H1 (cell line): Measurements from ENCODE around the gene CDADC1. TPM values are rescaled to one million over a fixed set of nuclear protein-coding genes. Genes with fewer than 3 reads are reported as not detected.

ENCODE experiments used
- CTCF ChIA-PET: fragments of 300-600 bp; sonication (Branson Sonifier 250); formaldehyde crosslinking; loops from one replicate; lab custom pipeline; 2021; ENCODE audit not compliant: partially characterized antibody; lab: Charles Lee
- POLR2A ChIA-PET: fragments of 300-600 bp; sonication (Branson Sonifier 250); formaldehyde crosslinking; loops from one replicate; lab custom pipeline; 2021; ENCODE audit warnings: inconsistent platforms; ENCODE audit not compliant: partially characterized antibody; lab: Charles Lee
- DNase-seq, 2 experiments: peaks; one replicate each; pipeline versions ENCODE4 v3.0.0 to v3.0.0-alpha.2; 2010 to 2022; ENCODE audit warnings: low spot score in 2 of 2, low read depth in 1 of 2, mixed read lengths in 1 of 2
- FAIRE-seq: peaks from 2 replicates; lab custom pipeline; 2011; peaks lifted over from hg19 to GRCh38; lab: Jason Lieb, UNC
- H2AFZ ChIP-seq: 2 replicates; pipeline ENCODE4 v1.8.1; 2012; ENCODE audit warnings: low read length, inconsistent platforms
- H2AK5ac ChIP-seq: 2 replicates; pipeline ENCODE4 v1.6.1; 2013; ENCODE audit warnings: low read depth, low read length
- H2BK120ac ChIP-seq: replicated peaks from 2 replicates; pipeline ENCODE3; 2013; ENCODE audit warnings: low read depth, low read length, inconsistent platforms
- H2BK12ac ChIP-seq: 2 replicates; pipeline ENCODE4 v1.6.1; 2013; ENCODE audit warnings: low read depth, low read length
- H2BK15ac ChIP-seq: 2 replicates; pipeline ENCODE4 v1.6.1; 2013; ENCODE audit warnings: low read length
- H2BK20ac ChIP-seq: 2 replicates; pipeline ENCODE4 v1.6.1; 2013; ENCODE audit warnings: low read length
- H2BK5ac ChIP-seq: 2 replicates; pipeline ENCODE4 v1.6.1; 2013; ENCODE audit warnings: low read depth, low read length
- H3K14ac ChIP-seq: 2 replicates; pipeline ENCODE4 v1.6.1; 2013; ENCODE audit warnings: inconsistent platforms; ENCODE audit not compliant: insufficient read length
- H3K18ac ChIP-seq: 2 replicates; pipeline ENCODE4 v1.6.1; 2013; ENCODE audit warnings: low read length; ENCODE audit errors: extremely low read depth
- H3K23ac ChIP-seq: 2 replicates; pipeline ENCODE4 v1.6.1; 2013; ENCODE audit warnings: inconsistent platforms; ENCODE audit not compliant: insufficient read length
- H3K23me2 ChIP-seq: 2 replicates; pipeline ENCODE4 v1.6.1; 2013; ENCODE audit warnings: low read depth, low read length
- H3K27ac ChIP-seq: 2 replicates; pipeline ENCODE4 v1.6.1; 2011; ENCODE audit warnings: low read depth, low read length, inconsistent platforms
- H3K27me3 ChIP-seq, 4 experiments: replicated peaks in 1 of 4; 1 replicate in 1 of 4; 2 replicates in 3 of 4; pipeline versions ENCODE4 v1.6.1 to v1.8.1; 2011 to 2013; ENCODE audit warnings: low read length in 3 of 4, mild to moderate bottlenecking in 3 of 4, inconsistent platforms in 2 of 4, mixed read lengths in 2 of 4, moderate library complexity in 1 of 4; ENCODE audit not compliant: control insufficient read depth in 3 of 4, insufficient read depth in 3 of 4; ENCODE audit errors: extremely low read depth in 1 of 4
- H3K36me3 ChIP-seq, 4 experiments: 2 replicates each; pipeline versions ENCODE4 v1.6.1 to v1.8.1; 2011 to 2013; ENCODE audit warnings: mild to moderate bottlenecking in 4 of 4, low read length in 3 of 4, moderate library complexity in 2 of 4, control low read depth in 1 of 4, inconsistent platforms in 1 of 4; ENCODE audit not compliant: insufficient read depth in 4 of 4, control insufficient read depth in 2 of 4
- H3K4ac ChIP-seq: replicated peaks from 2 replicates; pipeline ENCODE3; 2013; ENCODE audit warnings: low read length, low read depth, mixed read lengths, inconsistent platforms; ENCODE audit not compliant: insufficient read length
- H3K4me1 ChIP-seq, 4 experiments: replicated peaks in 1 of 4; 1 replicate in 1 of 4; 2 replicates in 3 of 4; pipeline versions ENCODE4 v1.6.1 to v1.8.1; 2011 to 2013; ENCODE audit warnings: low read length in 3 of 4, inconsistent platforms in 2 of 4, mixed read lengths in 1 of 4; ENCODE audit not compliant: insufficient read depth in 4 of 4, control insufficient read depth in 3 of 4
- H3K4me2 ChIP-seq, 2 experiments: 2 replicates each; pipeline versions ENCODE4 v1.6.1 to v1.8.1; 2011 to 2013; ENCODE audit warnings: low read depth in 2 of 2, low read length in 2 of 2, control low read depth in 1 of 2, inconsistent platforms in 1 of 2, mild to moderate bottlenecking in 1 of 2; ENCODE audit not compliant: insufficient read depth in 1 of 2
- H3K4me3 ChIP-seq, 4 experiments: fragments of 200-600, 300-600 bp in 1 of 4; sonication (generic), shearing (Covaris generic), sonication (Bioruptor Twin) in 1 of 4; 2 replicates each; pipeline versions ENCODE4 v1.5.1 to v1.8.1; 2011 to 2016; ENCODE audit warnings: low read length in 4 of 4, low read depth in 3 of 4, control low read depth in 2 of 4, inconsistent platforms in 2 of 4, mild to moderate bottlenecking in 2 of 4, mixed read lengths in 1 of 4, moderate library complexity in 1 of 4; ENCODE audit not compliant: insufficient read depth in 2 of 4; ENCODE audit errors: extremely low read depth in 1 of 4
- H3K56ac ChIP-seq: replicated peaks from 2 replicates; pipeline ENCODE3; 2013; ENCODE audit warnings: low read depth, mild to moderate bottlenecking, mixed read lengths, low read length, inconsistent platforms; ENCODE audit not compliant: insufficient read length
- H3K79me1 ChIP-seq: 2 replicates; pipeline ENCODE4 v1.6.1; 2013; ENCODE audit warnings: low read depth, low read length, control low read depth
- H3K79me2 ChIP-seq, 2 experiments: 2 replicates each; pipeline versions ENCODE4 v1.6.1 to v1.8.1; 2012 to 2013; ENCODE audit warnings: low read length in 2 of 2, mild to moderate bottlenecking in 2 of 2, inconsistent platforms in 1 of 2; ENCODE audit not compliant: insufficient read depth in 2 of 2, control insufficient read depth in 1 of 2
- H3K9ac ChIP-seq, 4 experiments: replicated peaks in 1 of 4; 1 replicate in 1 of 4; 2 replicates in 3 of 4; pipeline versions ENCODE4 v1.6.1 to v1.8.1; 2011 to 2013; ENCODE audit warnings: low read depth in 3 of 4, low read length in 3 of 4, control low read depth in 2 of 4, mild to moderate bottlenecking in 2 of 4, moderate library complexity in 2 of 4, inconsistent platforms in 1 of 4; ENCODE audit errors: extremely low read depth in 1 of 4
- H3K9me3 ChIP-seq, 2 experiments: 2 replicates each; pipeline versions ENCODE4 v1.6.1 to v1.8.1; 2012 to 2013; ENCODE audit warnings: mild to moderate bottlenecking in 2 of 2, moderate library complexity in 2 of 2, control low read depth in 1 of 2, inconsistent platforms in 1 of 2, low read depth in 1 of 2, low read length in 1 of 2, mixed read lengths in 1 of 2; ENCODE audit not compliant: insufficient read depth in 2 of 2
- H4K20me1 ChIP-seq, 2 experiments: replicated peaks in 1 of 2; 2 replicates each; pipeline versions ENCODE3 to v1.8.1; 2011 to 2013; ENCODE audit warnings: inconsistent platforms in 2 of 2, low read length in 2 of 2, mild to moderate bottlenecking in 1 of 2; ENCODE audit not compliant: insufficient read depth in 2 of 2, control insufficient read depth in 1 of 2
- H4K5ac ChIP-seq: 2 replicates; pipeline ENCODE4 v1.6.1; 2013; ENCODE audit warnings: low read length, low read depth, mixed read lengths, inconsistent platforms; ENCODE audit not compliant: insufficient read length
- H4K8ac ChIP-seq: 2 replicates; pipeline ENCODE4 v1.8.0; 2013; ENCODE audit warnings: mild to moderate bottlenecking, moderate library complexity, low read length, inconsistent platforms; ENCODE audit not compliant: insufficient read depth; ENCODE audit errors: extremely low read depth
- H4K91ac ChIP-seq: replicated peaks from 2 replicates; pipeline ENCODE3; 2013; ENCODE audit warnings: low read length, mixed read lengths, inconsistent platforms; ENCODE audit not compliant: insufficient read length
- CREB1 ChIP-seq: IDR thresholded peaks from 2 replicates; pipeline ENCODE4 v1.6.1; 2012; ENCODE audit warnings: inconsistent platforms
- GABPA ChIP-seq: IDR thresholded peaks from 2 replicates; pipeline ENCODE4 v1.6.1; 2011; ENCODE audit warnings: mild to moderate bottlenecking, low read length, moderate library complexity, borderline replicate concordance; ENCODE audit not compliant: insufficient read depth
- KDM5A ChIP-seq: fragments of 200-600 bp; IDR thresholded peaks from 2 replicates; pipeline ENCODE4 v1.7.1; 2012; ENCODE audit warnings: mild to moderate bottlenecking, low read length, inconsistent platforms, mixed read lengths
- SP1 ChIP-seq: IDR thresholded peaks from 2 replicates; pipeline ENCODE4 v1.6.1; 2011; ENCODE audit warnings: low read depth, low read length
- WGBS, 2 experiments: shearing (Covaris generic) in 1 of 2; methylation state at CpG; one replicate each; pipeline versions ENCODE4 v1.1.6 to v1.1.7; 2013 to 2015; ENCODE audit warnings: low lambda C conversion rate in 2 of 2, mixed read lengths in 2 of 2, inconsistent platforms in 1 of 2, low coverage in 1 of 2, missing lambda C conversion rate in 1 of 2; ENCODE audit not compliant: insufficient replicate concordance in 2 of 2, insufficient coverage in 1 of 2, insufficient read length in 1 of 2; ENCODE audit errors: extremely low coverage in 1 of 2, missing lambda C conversion rate in 1 of 2; 5-methylcytosine and 5-hydroxymethylcytosine counted together
- polyA plus RNA-seq, 7 experiments: library from polyadenylated mRNA; depleted of rRNA in 3 of 7; stranded (reverse) in 5 of 7; unstranded in 2 of 7; fragments of >200 nt in 5 of 7; fragments of 200-250 nt in 2 of 7; gene quantifications; 1 replicate in 5 of 7; 2 replicates in 1 of 7; 4 replicates in 1 of 7; pipeline versions ENCODE4 v1.2.1 to v1.2.3, GENCODE V29; 2011 to 2013; ENCODE audit warnings: missing spikeins in 2 of 7, mixed read lengths in 2 of 7
- total RNA-seq: library from RNA; stranded (reverse); fragmentation: NEBNext Ultra II Directional; extraction: Animal tissue kit (Norgen Biotek cat#: 25700); gene quantifications from 2 replicates; pipeline ENCODE4 v1.2.1, GENCODE V29; 2021
- TF ChIP-seq, protein P1 (sequence below): IDR thresholded peaks from 2 replicates; pipeline ENCODE4 v1.6.1; 2012; ENCODE audit warnings: inconsistent platforms
- TF ChIP-seq, protein P2 (sequence below): IDR thresholded peaks from 2 replicates; pipeline ENCODE4 v1.6.1; 2012; ENCODE audit warnings: inconsistent platforms

CDADC1 gene
- total and polyA plus RNA-seq, 2 of the 8 experiments (the other 6 are each of a cell fraction or from before 2014, with no cell fraction given): 0.98 to 2.7 TPM

GRCh38 chr13:49341517-49341916, 93.8 kb downstream of the CDADC1 start:
- no peak overlapping the region for H3K14ac ChIP-seq
- H3K23ac ChIP-seq: no peak overlapping the region
- no peak overlapping the region for H2AFZ ChIP-seq
- H4K91ac ChIP-seq: no peak overlapping the region
- H3K4me3 ChIP-seq: no peak overlapping the region
- H2BK5ac ChIP-seq: no peak overlapping the region
- CTCF ChIA-PET: interaction anchor here (1.4 kb wide), 1 partner anchor 26 kb away, joined by 3 read pairs; no protein-coding TSS in a partner anchor
- no peaks in the 10 kb centered on the region for H4K20me1 ChIP-seq
- no peak for TF ChIP-seq KDM5A
- no peak for TF ChIP-seq SP1
- TF ChIP-seq, protein P1, sequence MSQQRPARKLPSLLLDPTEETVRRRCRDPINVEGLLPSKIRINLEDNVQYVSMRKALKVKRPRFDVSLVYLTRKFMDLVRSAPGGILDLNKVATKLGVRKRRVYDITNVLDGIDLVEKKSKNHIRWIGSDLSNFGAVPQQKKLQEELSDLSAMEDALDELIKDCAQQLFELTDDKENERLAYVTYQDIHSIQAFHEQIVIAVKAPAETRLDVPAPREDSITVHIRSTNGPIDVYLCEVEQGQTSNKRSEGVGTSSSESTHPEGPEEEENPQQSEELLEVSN: no peak
- TF ChIP-seq CREB1: no peak
- TF ChIP-seq GABPA: no peak
- TF ChIP-seq, protein P2, sequence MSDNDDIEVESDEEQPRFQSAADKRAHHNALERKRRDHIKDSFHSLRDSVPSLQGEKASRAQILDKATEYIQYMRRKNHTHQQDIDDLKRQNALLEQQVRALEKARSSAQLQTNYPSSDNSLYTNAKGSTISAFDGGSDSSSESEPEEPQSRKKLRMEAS: no peak
- TF ChIP-seq, all 59 proteins: peak for 0
- H3K23me2 ChIP-seq: no peaks in the 10 kb centered on the region; the same call in 1 of the 2 replicates
- H2BK15ac ChIP-seq: no peak overlapping the region
- H3K9ac ChIP-seq: no peak overlapping the region
- H3K27ac ChIP-seq: no peak overlapping the region
- H3K18ac ChIP-seq: no peak overlapping the region
- H2BK20ac ChIP-seq: no peak overlapping the region
- H2BK12ac ChIP-seq: no peak overlapping the region
- WGBS, 2 experiments: 92% methylated on average over 3 of the region's 3 CpGs; no CpG with 5 or more reads in 1 of the 2 experiments
- no peak overlapping the region for H3K4ac ChIP-seq
- DNase-seq: no peak
- H3K4me1 ChIP-seq: no peaks in the 10 kb centered on the region
- no peak for FAIRE-seq
- H2AK5ac ChIP-seq: no peak overlapping the region
- H3K56ac ChIP-seq: no peak overlapping the region
- no peak overlapping the region for H2BK120ac ChIP-seq
- no peaks in the 10 kb centered on the region for H3K9me3 ChIP-seq
- no peaks in the 10 kb centered on the region for H3K79me1 ChIP-seq
- H3K79me2 ChIP-seq: no peaks in the 10 kb centered on the region
- H3K4me2 ChIP-seq: no peak overlapping the region
- H4K8ac ChIP-seq: no peak overlapping the region
- POLR2A ChIA-PET: no interaction called here
- H3K27me3 ChIP-seq: no peaks in the 10 kb centered on the region
- H3K36me3 ChIP-seq: no peaks in the 10 kb centered on the region
- no peak overlapping the region for H4K5ac ChIP-seq
